ENCODE data around the gene THYN1.

The THYN1 gene

GRCh38 chr11:134207538-134208239 is 45.5 kb downstream of the THYN1 start:
- DNase-seq, result peak; percentile 60

- no peak for DNase-seq
These were observed 47.0 kb downstream of the THYN1 start for GRCh38 chr11:134206185-134206584.

- DNase-seq, result no peak
These were observed 47.4 kb downstream of the THYN1 start for GRCh38 chr11:134205729-134206128.

- DNase-seq, result no peak
These were observed 50.5 kb downstream of the THYN1 start for GRCh38 chr11:134202661-134203060.

GRCh38 chr11:134200688-134201087 is 52.5 kb downstream of the THYN1 start:
- DNase-seq, result no peak

- DNase-seq, result no peak
These were observed 53.6 kb downstream of the THYN1 start for GRCh38 chr11:134199531-134199930.
